G401.6 (cell line): ENCODE measurements around the gene LTO1.

Source experiments
- FAIRE-seq: peaks from 2 replicates; lab custom pipeline; 2012; peaks lifted over from hg19 to GRCh38; lab: Jason Lieb, UNC

The LTO1 gene

DNA sequence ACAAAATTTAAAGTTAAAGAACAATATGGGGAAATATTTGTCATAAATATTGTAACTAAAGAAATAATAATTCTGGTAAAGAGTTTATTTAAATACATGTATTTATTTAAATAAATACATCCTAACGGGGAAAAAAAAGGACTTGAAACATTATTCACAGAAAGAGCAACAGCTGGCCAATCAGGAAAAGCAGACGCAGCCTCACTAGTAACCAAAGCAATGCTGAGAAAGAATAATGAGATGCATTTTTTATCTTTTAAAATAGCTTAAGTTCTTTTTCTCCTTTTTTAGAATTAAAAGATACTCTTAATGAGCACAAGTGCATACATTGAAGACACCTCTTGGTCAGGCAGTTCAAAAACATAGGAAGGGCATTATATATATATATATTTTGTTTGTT lies 2.6 kb upstream of the LTO1 start:
- FAIRE-seq: no peak

- no peak for FAIRE-seq
Measured at GRCh38 chr11:69674267-69674885, 777 bp downstream of the LTO1 start.

DNA sequence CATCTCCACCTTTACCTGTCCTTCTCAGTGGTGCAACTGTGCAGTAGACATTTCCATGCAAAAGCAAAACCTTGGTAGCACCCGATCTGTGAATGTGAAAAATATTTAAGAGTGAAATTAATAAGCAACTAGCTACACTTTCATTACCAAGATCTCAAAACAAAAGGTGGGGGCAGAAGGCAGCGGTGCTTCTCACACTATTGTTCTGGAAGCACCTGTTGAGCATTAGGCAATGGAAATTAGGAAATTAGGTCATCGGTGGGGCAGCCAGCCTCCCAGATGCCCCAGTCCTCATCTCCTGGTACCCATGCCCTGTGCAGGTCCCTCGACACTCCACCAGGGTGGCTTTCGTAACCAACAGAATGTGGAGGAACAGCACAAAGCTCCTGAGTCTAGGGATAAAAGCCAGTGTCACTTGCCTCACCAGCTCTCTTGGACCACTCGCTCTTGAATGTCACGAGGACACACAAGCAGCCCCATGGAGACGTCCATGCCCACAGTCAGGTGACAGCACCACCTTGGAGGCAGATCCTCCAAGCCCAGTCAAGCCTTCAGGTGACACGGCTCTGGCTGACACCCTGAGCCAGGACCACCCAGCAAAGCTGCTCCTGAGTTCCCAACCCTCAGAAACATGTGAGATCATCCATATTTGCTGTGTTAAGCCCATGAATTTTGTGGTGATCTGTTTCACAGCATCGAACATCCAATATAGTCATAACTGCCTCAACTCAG lies 3.3 kb downstream of the LTO1 start:
- no peak for FAIRE-seq

DNA sequence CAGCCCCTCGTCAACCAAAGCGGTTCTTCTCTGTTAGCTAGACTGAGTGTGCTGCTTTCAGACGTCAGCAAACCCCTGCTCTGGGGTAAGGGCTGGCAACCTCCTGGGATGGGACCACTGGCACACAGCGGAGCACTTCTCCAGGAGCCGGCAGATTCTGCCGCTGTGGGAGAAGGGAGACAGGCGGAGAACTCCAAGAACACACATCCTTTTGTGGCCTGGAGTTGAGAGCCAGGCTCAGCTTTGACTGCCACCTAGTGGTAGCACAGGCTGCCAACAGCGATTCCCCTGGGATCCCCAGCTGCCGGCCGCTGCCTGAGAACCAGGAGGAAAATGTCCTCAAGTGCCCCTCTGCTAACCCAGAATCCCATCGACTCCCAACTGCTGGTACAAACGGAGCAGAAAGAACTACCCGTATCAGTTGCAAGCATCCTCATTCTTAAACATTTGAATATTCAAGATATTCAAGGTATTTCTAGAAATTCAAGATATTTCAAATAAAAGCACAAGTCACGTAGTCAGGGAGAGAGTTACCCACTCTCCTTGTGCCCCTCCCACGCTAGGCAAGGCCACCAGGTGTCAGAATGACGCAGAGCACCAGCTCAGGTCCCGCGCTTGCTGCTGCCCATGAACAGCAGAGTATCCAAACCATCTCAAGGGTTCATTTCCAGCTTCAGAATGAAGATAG lies 4.9 kb downstream of the LTO1 start:
- FAIRE-seq: peak; percentile 69

GRCh38 chr11:69669486-69669885 lies 5.7 kb downstream of the LTO1 start:
- no peak for FAIRE-seq

DNA sequence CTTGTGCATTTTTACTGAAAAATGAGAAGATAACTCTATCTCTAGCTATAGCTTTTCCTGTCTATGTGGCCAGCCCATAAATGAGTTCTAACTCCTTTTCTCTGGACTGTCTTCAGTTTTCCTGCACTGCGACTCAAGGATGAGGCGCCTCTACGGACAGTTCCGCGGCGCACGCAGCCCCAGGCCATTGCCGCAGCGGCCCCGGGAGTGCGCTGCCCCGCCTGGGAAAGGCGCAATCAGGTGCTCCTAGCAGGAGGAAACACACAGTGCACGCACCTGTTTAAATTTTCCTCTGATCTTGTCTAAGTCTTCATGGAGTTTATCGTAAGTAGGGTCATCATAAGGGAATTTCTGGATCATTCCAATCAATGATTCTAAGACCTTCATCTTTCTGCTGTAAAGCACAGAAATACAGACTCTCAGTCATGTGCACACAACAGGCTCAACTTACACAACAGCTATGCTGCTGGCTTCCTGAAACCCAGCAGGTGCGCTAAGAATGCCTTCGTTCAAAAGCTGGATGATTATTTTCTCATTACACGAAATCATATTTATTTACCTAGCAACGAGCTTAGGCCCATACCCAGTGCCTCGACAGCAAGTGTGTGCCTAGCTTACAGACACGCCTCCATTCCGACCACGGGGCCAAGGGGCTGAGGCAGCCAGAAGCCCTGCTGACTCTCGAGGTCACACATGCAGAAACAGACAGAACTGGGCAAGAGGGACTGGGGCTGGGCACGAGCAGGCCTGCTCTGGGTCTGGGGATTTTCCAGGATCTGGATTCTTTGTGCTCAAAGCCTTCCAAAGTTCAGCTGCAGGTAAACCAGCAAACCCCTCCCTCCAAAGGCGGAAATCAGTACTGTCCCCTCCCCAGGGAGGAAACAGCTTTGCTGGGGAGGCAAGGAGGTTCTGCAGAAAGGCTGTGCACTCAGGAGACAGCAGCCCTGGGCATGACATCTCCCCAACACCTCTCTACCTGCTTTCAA lies 7.2 kb downstream of the LTO1 start:
- FAIRE-seq: no peak

- FAIRE-seq: no peak
Measured at GRCh38 chr11:69666752-69667536, 8.2 kb downstream of the LTO1 start.

- no peak for FAIRE-seq
Measured at GRCh38 chr11:69666261-69666660, 8.9 kb downstream of the LTO1 start.

DNA sequence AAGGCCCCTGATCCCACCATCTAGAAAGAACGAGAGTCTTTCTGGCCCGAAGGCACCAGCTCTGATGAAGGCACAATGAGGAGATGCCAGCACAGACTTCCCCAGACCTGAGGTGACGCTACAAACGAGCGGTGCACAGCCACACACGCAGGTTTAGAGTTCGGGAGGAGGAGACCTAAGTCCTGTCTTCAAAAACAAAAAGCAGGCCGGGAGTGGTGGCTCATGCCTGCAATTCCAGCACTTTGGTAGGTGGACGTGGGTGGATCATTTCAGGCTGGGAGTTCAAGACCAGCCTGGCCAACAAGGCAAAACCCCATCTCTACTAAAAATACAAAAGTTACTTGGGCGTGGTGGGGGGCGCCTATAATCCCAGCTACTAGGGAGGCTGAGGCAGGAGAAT lies 9.5 kb downstream of the LTO1 start:
- no peak for FAIRE-seq

- no peak for FAIRE-seq
Measured at GRCh38 chr11:69664901-69665300, 10.3 kb downstream of the LTO1 start.

GRCh38 chr11:69664103-69664775 lies 10.9 kb downstream of the LTO1 start:
- FAIRE-seq: no peak

GRCh38 chr11:69663326-69663725 lies 11.8 kb downstream of the LTO1 start:
- no peak for FAIRE-seq

DNA sequence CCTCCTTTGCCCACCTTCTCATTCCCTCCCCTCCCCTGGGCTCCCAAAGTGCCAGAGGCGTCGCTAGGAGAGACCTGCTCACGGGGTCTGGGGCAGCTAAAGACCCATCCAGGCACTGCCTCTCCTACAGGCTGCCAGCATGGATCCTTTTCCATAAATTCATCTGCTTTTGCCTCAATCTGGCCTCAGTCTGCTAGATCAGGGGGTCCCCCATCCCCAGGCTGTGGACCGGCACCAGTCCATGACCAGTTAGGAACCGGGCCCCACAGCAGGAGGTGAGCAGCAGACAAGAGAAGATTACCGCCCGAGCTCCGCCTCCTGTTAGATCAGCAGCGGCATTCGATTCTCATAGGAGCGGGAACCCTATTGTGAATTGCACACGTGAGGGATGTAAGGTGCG lies 12.3 kb downstream of the LTO1 start:
- no peak for FAIRE-seq

- FAIRE-seq: no peak
Measured at GRCh38 chr11:69662021-69662698, 13.0 kb downstream of the LTO1 start.

- FAIRE-seq: no peak
Measured at GRCh38 chr11:69661413-69661715, 13.8 kb downstream of the LTO1 start.

DNA sequence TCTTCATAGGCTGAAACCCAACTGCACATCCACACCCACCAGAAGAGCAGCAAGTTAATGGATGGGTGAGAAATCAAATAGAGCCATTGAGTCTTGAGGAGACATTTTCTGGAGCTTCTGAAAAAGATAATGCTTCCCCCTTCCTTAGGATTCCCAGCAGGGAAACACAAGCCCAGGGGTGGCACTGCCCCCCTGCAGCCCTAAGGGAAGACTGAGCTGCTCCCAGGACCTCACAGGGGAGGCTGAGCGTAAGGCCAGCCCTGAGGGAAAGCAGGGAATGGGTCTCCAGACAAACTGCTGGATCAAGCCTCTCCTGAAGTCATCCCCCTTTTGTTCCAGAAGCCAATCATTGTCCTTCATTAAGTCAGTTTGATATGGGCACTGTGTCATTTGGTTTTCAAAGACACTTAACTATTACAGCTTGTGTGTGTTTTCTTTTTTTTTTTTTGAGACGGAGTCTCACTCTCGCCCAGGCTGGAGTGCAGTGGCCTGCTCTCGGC lies 15.1 kb downstream of the LTO1 start:
- FAIRE-seq: no peak

DNA sequence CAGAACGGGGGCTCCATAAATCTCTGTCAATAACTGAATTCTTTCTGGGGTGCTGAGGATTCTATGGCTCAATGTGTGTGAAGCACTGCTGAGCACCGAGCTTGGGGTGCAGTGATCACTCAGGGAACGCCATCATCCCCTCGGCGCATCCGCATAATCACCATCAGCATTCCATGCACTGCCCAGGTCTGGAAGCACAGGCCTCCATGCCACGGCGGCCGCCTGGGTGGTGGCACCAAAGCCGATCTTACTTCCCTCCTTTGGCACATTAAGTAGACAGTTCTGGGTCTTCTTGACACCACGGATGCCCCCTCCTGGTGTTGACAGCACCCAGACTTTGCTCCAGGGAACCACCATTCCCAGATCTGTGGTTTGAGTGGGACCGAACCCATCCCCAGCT lies 15.6 kb downstream of the LTO1 start:
- FAIRE-seq: no peak

GRCh38 chr11:69658626-69659450 lies 16.3 kb downstream of the LTO1 start:
- no peak for FAIRE-seq

DNA sequence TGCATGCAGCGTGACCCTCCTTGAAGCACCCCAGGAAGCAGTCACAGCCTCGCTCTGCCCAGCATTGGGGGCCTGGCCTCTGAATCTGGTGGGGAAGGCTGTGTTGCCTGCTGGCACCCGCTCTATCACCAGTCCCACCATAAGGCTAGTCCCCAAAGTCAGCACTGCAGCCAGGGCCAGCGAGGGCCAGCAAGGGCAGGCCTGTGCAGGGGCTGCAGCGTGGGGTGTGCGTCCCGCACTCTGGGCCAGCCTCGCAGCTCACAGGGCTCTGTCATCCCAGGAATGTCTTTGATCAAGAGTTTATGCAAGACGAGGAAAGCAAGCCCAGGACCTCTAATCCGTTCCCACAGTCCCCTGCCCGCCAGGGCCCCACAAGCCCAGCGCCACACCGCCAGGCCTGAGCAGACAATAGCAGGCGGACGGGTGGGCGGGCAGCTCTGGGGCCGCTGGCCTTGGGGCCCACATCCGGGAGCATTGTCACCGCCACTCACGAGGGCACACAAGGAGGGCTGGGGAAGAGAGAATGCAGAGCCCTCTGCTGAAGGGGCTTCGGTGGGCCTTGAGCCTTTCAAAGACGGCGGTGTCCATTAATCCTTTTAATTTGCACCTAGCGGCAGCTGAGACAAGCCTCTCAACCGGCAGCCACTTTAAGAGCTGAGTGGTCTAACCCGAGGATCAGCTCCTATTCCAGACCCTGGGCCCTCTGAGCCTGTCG lies 17.1 kb downstream of the LTO1 start:
- FAIRE-seq: no peak
